Parietal lobe (tissue), 2 donors: ENCODE measurements around the gene LGR4. TPM values are rescaled to one million over a fixed set of nuclear protein-coding genes. Genes with fewer than 3 reads are reported as not detected.

Experiments
- small RNA-seq: library from RNA; depleted of rRNA; stranded (forward); fragments of <200 nt; gene quantifications from one replicate; pipeline ENCODE3, GENCODE V24; 2014; ENCODE audit warnings: low replicate concordance
- total RNA-seq: library from RNA; depleted of rRNA; stranded (reverse); fragments of >200 nt; gene quantifications from one replicate; pipeline ENCODE4 v1.2.3, GENCODE V29; 2014

Gene LGR4
- total RNA-seq = 19.4 TPM

GRCh38 chr11:27472398-27473016 lies at the start of gene LGR4:
Gene LGR4, minus strand, starts transcription at chr11:27472790. Its CDS starts 488 bp downstream, at chr11:27472302.

GRCh38 chr11:27506200-27507182 lies 33.9 kb upstream of the LGR4 start, which contains the start of gene LIN7C:
Gene LIN7C, minus strand, starts transcription at chr11:27506769. Its CDS starts 17 bp downstream, at chr11:27506752.

GRCh38 chr11:27362749-27363575 lies 109.6 kb downstream of the LGR4 start, which contains the start of gene CCDC34:
Gene CCDC34, minus strand, starts transcription at chr11:27363215. Its CDS starts 21 bp downstream, at chr11:27363194.

Small RNAs within 50 kb of the gene (small RNA-seq; reads per million reads assigned to genes)
- gene AC100771.1 (not detected), gene MIR8087 (not detected), gene RNA5SP339 (not detected)

Other genes with a start within 250 kb of the LGR4 start
- gene CCDC34, start 109.6 kb downstream of the LGR4 start, total RNA-seq = 10.0 TPM
- gene LIN7C, start 34.0 kb upstream of the LGR4 start, total RNA-seq = 156 TPM
- gene BDNF, start 227.7 kb upstream of the LGR4 start, total RNA-seq = 2.8 TPM